OCI-LY1 (cell line): ENCODE results near the gene ZBTB8OS.

ENCODE experiments used
- H2AFZ ChIP-seq: fragments of 200-600 bp; sonication (generic), shearing (Covaris generic); 2 replicates; pipeline ENCODE4 v1.6.0; 2014; ENCODE audit warnings: antibody characterized with exemption, mild to moderate bottlenecking, low read length
- H3F3A ChIP-seq: fragments of 200-600 bp; sonication (generic), shearing (Covaris generic); 2 replicates; pipeline ENCODE4 v1.6.0; 2014; ENCODE audit warnings: mild to moderate bottlenecking, antibody characterized with exemption, low read length, moderate library complexity; ENCODE audit not compliant: insufficient read depth
- H3K27ac ChIP-seq: fragments of 200-600 bp; sonication (generic); 2 replicates; pipeline ENCODE4 v1.5.1; 2014; ENCODE audit warnings: low read length, mixed run types, mild to moderate bottlenecking, low read depth; ENCODE audit not compliant: poor library complexity, severe bottlenecking
- H3K27me3 ChIP-seq: fragments of 200-600 bp; sonication (generic); 2 replicates; pipeline ENCODE4 v1.6.0; 2014; ENCODE audit warnings: antibody characterized with exemption, mild to moderate bottlenecking, low read length, moderate library complexity; ENCODE audit not compliant: insufficient read depth
- H3K36me3 ChIP-seq: fragments of 200-600 bp; sonication (generic); 2 replicates; pipeline ENCODE4 v1.6.1; 2014; ENCODE audit warnings: mild to moderate bottlenecking, antibody characterized with exemption, low read length, moderate library complexity, mixed read lengths; ENCODE audit not compliant: insufficient read depth
- H3K4me1 ChIP-seq: fragments of 200-600 bp; sonication (generic); 2 replicates; pipeline ENCODE4 v1.5.1; 2014; ENCODE audit warnings: mild to moderate bottlenecking, low read length, moderate library complexity; ENCODE audit not compliant: insufficient read depth, severe bottlenecking
- H3K4me2 ChIP-seq: fragments of 200-600 bp; sonication (generic), shearing (Covaris generic); 2 replicates; pipeline ENCODE4 v1.6.1; 2014; ENCODE audit warnings: low read length
- H3K4me3 ChIP-seq: fragments of 200-600 bp; sonication (generic); 2 replicates; pipeline ENCODE4 v1.5.1; 2014; ENCODE audit warnings: low read length, low read depth, mild to moderate bottlenecking, mixed read lengths; ENCODE audit not compliant: poor library complexity, severe bottlenecking
- H3K79me2 ChIP-seq: fragments of 200-600 bp; shearing (Covaris generic); 2 replicates; pipeline ENCODE4 v1.6.1; 2016; ENCODE audit warnings: mixed run types, low read length, mixed read lengths; ENCODE audit not compliant: insufficient read depth
- H3K9ac ChIP-seq: fragments of 200-600 bp; sonication (generic), shearing (Covaris generic); 2 replicates; pipeline ENCODE4 v1.6.1; 2014; ENCODE audit warnings: mild to moderate bottlenecking, low read length, mixed read lengths
- H3K9me2 ChIP-seq: fragments of 200-600 bp; sonication (generic), shearing (Covaris generic); 2 replicates; pipeline ENCODE4 v1.6.1; 2014; ENCODE audit warnings: low read depth, mild to moderate bottlenecking, low read length, mixed read lengths
- H3K9me3 ChIP-seq: fragments of 200-600 bp; shearing (Covaris generic); 2 replicates; pipeline ENCODE4 v1.6.1; 2014; ENCODE audit warnings: low read length, mixed read lengths
- H4K20me1 ChIP-seq: fragments of 200-600 bp; sonication (generic), shearing (Covaris generic); 2 replicates; pipeline ENCODE4 v1.6.0; 2016; ENCODE audit warnings: mild to moderate bottlenecking, low read length; ENCODE audit not compliant: insufficient read depth
- CTCF ChIP-seq: fragments of 200-600 bp; sonication (generic), shearing (Covaris generic); IDR thresholded peaks from 2 replicates; pipeline ENCODE4 v1.5.1; 2017; ENCODE audit warnings: mild to moderate bottlenecking, antibody characterized with exemption, low read length, moderate library complexity, mixed read lengths
- EZH2 ChIP-seq: fragments of 200-600 bp; sonication (generic), shearing (Covaris generic); IDR thresholded peaks from 2 replicates; pipeline ENCODE4 v1.8.0; 2017; ENCODE audit warnings: borderline replicate concordance, mixed run types, mild to moderate bottlenecking, antibody characterized with exemption, low read length, moderate library complexity, mixed read lengths

Gene ZBTB8OS

GRCh38 chr1:32639489-32640075 is 10.8 kb downstream of the ZBTB8OS start:
- Histone ChIP-seq H3K4me3 (no peak overlapping the region), H3K9ac (no peak overlapping the region), H3K79me2 (peaks cover 13% of the 10 kb centered on the region)

GRCh38 chr1:32636914-32637645 is 13.3 kb downstream of the ZBTB8OS start:
- Histone ChIP-seq H3K36me3 (peaks cover 22% of the 10 kb centered on the region; the same call in 1 of the 2 replicates), H3K79me2 (peaks cover 6% of the 10 kb centered on the region; the same call in 1 of the 2 replicates), H3K9me3 (no peaks in the 10 kb centered on the region), H3K4me3 (no peak overlapping the region), H3K27me3 (no peaks in the 10 kb centered on the region), H3F3A (peaks cover 4% of the 10 kb centered on the region; the same call in 1 of the 2 replicates), H3K27ac (no peak overlapping the region), H3K4me1 (no peaks in the 10 kb centered on the region), H3K9ac (no peak overlapping the region), H4K20me1 (no peaks in the 10 kb centered on the region), H3K9me2 (no peaks in the 10 kb centered on the region), H3K4me2 (no peak overlapping the region), H2AFZ (no peak overlapping the region)
- TF ChIP-seq EZH2 (no peak), CTCF (no peak)

More at GRCh38 chr1:32639489-32640075, 10.8 kb downstream of the ZBTB8OS start:
- H3K9me2 ChIP-seq: no peaks in the 10 kb centered on the region
- no peak overlapping the region for H2AFZ ChIP-seq
- H3K4me1 ChIP-seq: no peaks in the 10 kb centered on the region
- no peak overlapping the region for H3K27ac ChIP-seq
- H4K20me1 ChIP-seq: no peaks in the 10 kb centered on the region
- H3K27me3 ChIP-seq: no peaks in the 10 kb centered on the region
- H3K9me3 ChIP-seq: no peaks in the 10 kb centered on the region
- H3F3A ChIP-seq: no peaks in the 10 kb centered on the region
- H3K36me3 ChIP-seq: peaks cover 4% of the 10 kb centered on the region; the same call in 1 of the 2 replicates
- TF ChIP-seq EZH2 (no peak), CTCF (no peak)
- H3K4me2 ChIP-seq: no peak overlapping the region

GRCh38 chr1:32635508-32636277 is 14.7 kb downstream of the ZBTB8OS start:
- H3K36me3 ChIP-seq: peaks cover 24% of the 10 kb centered on the region
- no peak overlapping the region for H2AFZ ChIP-seq
- H3K27ac ChIP-seq: no peak overlapping the region
- no peaks in the 10 kb centered on the region for H3K27me3 ChIP-seq
- no peak overlapping the region for H3K9ac ChIP-seq
- H3K9me2 ChIP-seq: no peaks in the 10 kb centered on the region
- peaks cover 4% of the 10 kb centered on the region; the same call in 1 of the 2 replicates for H3F3A ChIP-seq
- H3K4me1 ChIP-seq: no peaks in the 10 kb centered on the region
- H3K4me3 ChIP-seq: no peak overlapping the region
- H3K4me2 ChIP-seq: no peak overlapping the region
- no peaks in the 10 kb centered on the region for H4K20me1 ChIP-seq
- no peaks in the 10 kb centered on the region for H3K9me3 ChIP-seq
- TF ChIP-seq CTCF (no peak), EZH2 (no peak)
- H3K79me2 ChIP-seq: peaks cover 6% of the 10 kb centered on the region; the same call in 1 of the 2 replicates
